K562 (cell line): ENCODE data around the gene BAG5. TPM values are rescaled to one million over a fixed set of nuclear protein-coding genes. Genes with fewer than 3 reads are reported as not detected.

Source experiments
- ELF1 ChIP-seq: fragments of 200-800 bp; sonication (Bioruptor generic); IDR thresholded peaks from 2 replicates; pipeline ENCODE4 v1.6.1; 2016; ENCODE audit warnings: missing genetic modification characterization, missing compliant biosample characterization
- ESRRA ChIP-seq: fragments of 450-650 bp; IDR thresholded peaks from 2 replicates; pipeline ENCODE4 v1.6.1; 2014; ENCODE audit warnings: low read depth, mild to moderate bottlenecking, moderate library complexity, borderline replicate concordance
- PPARD ChIP-seq: fragments of 250-450 bp; sonication (Bioruptor Pico); IDR thresholded peaks from 2 replicates; pipeline ENCODE4 v1.8.0; 2022; ENCODE audit warnings: inconsistent platforms, mild to moderate bottlenecking, moderate library complexity
- SNRNP70 ChIP-seq: fragments of 200-400 bp; formaldehyde crosslinking; optimal IDR thresholded peaks from 2 replicates; pipeline ENCODE3; 2017; ENCODE audit warnings: low read depth, low read length
- TFAM ChIP-seq: fragments of 250-450 bp; sonication (Bioruptor Pico); conservative IDR thresholded peaks from 2 replicates; pipeline ENCODE4 v1.5.0; 2021; ENCODE audit warnings: mild to moderate bottlenecking, moderate library complexity
- polyA plus RNA-seq, 8 experiments: library from polyadenylated mRNA; depleted of rRNA in 4 of 8; stranded (reverse) in 5 of 8; unstranded in 3 of 8; fragments of >200 nt; fragmentation: Nextera tagmentation in 2 of 8; fragmentation: Illumina TruSeq in 1 of 8; extraction: Ambion mirVana in 2 of 8; extraction: Trizol in 1 of 8; gene quantifications; 2 replicates each; pipeline versions ENCODE4 v1.2.1 to v1.2.3, GENCODE V29; 2011 to 2014; ENCODE audit warnings: inconsistent platforms in 1 of 8, missing spikeins in 1 of 8
- total RNA-seq, 7 experiments: library from RNA; depleted of rRNA in 6 of 7; stranded (reverse); fragments of >200 nt in 6 of 7; fragmentation: Illumina TruSeq in 2 of 7; extraction: Trizol in 2 of 7; gene quantifications; 2 replicates each; pipeline versions ENCODE4 v1.2.1 to v1.2.3, GENCODE V29; 2011 to 2021; ENCODE audit warnings: low replicate concordance in 1 of 7
- TF ChIP-seq, protein P1 (sequence below): fragments of 250-450 bp; sonication (Bioruptor Pico); IDR thresholded peaks from 2 replicates; pipeline ENCODE4 v1.5.0; 2021; ENCODE audit warnings: mild to moderate bottlenecking, moderate library complexity
- TF ChIP-seq, protein P2 (sequence below): fragments of 450-650 bp; IDR thresholded peaks from 2 replicates; pipeline ENCODE4 v1.6.1; 2016; ENCODE audit warnings: mild to moderate bottlenecking, moderate library complexity
- TF ChIP-seq, protein P3 (sequence below): fragments of 150-350 bp; IDR thresholded peaks from 2 replicates; pipeline ENCODE4 v1.6.1; 2014; ENCODE audit warnings: low read depth, mild to moderate bottlenecking, low read length, borderline replicate concordance

BAG5 gene
- total and polyA plus RNA-seq, 9 of the 15 experiments (the other 6 are each of a cell fraction or from before 2014, with no cell fraction given), result 7.9 to 21.4 (median 13.2) TPM

DNA sequence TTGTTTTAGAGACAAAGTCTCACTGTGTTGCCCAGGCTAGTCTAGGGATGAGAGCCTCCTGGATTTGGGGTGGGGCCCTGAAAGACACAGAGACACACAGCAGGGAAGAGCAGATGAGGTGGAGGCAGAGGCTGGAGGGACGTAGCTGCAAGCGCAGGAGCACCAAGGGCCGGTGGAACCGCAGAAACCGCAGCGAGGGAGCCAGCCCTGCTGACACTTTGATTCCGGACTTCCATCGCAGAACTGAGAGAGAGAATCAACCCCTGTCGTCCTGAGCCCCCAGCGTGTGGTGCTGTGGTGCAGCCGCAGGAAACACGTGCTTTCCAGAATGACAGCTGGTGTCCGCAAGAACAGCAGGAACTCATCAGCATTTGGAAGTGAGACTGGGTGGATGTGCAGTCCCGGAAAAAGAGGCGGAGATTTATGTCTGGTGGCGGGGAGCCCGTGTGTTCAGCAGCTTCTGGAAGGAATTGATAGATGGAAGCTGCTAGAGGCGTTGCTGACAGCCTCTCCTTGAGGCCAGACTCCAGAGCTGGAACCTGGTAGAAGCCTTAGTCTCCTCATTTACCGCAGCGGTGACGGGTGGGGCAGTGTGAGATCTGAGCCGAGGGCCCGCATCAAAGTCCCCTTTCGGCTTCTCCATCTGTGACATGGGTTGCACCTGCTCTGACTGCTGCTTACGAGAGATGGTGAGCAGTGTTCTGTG lies 44.7 kb upstream of the BAG5 start (continued):
- TF ChIP-seq, protein P1, sequence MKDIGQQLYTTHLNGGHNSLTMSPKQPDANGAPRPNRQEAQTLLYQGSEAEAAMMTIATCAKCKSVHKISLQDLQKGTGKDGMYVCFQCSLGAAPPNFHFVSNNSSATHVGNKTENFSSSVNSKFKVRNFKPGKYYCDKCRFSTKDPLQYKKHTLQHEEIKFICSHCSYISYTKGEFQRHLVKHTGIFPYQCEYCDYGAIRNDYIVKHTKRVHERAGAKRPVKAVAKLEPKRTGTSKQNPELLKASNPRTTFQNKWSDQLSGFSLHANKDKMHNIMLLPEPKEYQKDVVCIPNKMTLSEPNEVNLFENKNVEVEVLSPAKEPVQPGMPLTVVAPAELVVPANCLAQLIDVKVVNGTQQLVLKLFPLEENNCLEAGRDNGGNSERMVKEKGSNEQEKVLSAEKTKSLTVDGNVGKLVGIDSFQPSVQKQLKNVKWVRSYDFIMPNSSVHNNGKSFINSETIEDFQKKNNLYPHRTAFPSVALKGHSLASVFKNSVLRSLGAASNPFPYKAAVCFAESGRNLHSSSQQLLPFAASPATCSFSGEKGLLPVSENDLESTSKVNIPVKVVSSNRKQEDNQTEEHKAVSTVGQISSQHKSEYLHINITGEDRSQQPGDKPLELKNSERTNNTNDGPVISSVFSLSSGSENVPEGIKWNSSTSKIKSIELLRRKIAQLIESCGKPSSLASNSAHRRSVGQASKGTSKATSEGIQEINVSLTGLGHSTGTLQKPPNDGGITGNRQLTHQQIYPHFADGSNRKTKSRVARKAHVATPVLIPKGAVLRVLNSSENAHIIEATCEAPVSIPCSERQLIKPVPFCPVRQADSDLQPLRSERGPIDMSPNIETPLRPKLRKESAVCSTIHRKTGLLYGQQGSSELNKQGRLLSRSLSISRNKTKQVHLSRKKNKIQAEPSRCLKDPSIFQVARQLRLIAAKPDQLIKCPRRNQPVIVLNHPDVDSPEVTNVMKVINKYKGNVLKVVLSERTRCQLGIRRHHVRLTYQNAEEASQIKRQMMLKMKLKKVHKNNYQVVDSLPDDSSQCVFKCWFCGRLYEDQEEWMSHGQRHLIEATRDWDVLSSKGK, result no peak
- TF ChIP-seq PPARD (CRISPR knock-in tag), result no peak
- TF ChIP-seq, protein P2, sequence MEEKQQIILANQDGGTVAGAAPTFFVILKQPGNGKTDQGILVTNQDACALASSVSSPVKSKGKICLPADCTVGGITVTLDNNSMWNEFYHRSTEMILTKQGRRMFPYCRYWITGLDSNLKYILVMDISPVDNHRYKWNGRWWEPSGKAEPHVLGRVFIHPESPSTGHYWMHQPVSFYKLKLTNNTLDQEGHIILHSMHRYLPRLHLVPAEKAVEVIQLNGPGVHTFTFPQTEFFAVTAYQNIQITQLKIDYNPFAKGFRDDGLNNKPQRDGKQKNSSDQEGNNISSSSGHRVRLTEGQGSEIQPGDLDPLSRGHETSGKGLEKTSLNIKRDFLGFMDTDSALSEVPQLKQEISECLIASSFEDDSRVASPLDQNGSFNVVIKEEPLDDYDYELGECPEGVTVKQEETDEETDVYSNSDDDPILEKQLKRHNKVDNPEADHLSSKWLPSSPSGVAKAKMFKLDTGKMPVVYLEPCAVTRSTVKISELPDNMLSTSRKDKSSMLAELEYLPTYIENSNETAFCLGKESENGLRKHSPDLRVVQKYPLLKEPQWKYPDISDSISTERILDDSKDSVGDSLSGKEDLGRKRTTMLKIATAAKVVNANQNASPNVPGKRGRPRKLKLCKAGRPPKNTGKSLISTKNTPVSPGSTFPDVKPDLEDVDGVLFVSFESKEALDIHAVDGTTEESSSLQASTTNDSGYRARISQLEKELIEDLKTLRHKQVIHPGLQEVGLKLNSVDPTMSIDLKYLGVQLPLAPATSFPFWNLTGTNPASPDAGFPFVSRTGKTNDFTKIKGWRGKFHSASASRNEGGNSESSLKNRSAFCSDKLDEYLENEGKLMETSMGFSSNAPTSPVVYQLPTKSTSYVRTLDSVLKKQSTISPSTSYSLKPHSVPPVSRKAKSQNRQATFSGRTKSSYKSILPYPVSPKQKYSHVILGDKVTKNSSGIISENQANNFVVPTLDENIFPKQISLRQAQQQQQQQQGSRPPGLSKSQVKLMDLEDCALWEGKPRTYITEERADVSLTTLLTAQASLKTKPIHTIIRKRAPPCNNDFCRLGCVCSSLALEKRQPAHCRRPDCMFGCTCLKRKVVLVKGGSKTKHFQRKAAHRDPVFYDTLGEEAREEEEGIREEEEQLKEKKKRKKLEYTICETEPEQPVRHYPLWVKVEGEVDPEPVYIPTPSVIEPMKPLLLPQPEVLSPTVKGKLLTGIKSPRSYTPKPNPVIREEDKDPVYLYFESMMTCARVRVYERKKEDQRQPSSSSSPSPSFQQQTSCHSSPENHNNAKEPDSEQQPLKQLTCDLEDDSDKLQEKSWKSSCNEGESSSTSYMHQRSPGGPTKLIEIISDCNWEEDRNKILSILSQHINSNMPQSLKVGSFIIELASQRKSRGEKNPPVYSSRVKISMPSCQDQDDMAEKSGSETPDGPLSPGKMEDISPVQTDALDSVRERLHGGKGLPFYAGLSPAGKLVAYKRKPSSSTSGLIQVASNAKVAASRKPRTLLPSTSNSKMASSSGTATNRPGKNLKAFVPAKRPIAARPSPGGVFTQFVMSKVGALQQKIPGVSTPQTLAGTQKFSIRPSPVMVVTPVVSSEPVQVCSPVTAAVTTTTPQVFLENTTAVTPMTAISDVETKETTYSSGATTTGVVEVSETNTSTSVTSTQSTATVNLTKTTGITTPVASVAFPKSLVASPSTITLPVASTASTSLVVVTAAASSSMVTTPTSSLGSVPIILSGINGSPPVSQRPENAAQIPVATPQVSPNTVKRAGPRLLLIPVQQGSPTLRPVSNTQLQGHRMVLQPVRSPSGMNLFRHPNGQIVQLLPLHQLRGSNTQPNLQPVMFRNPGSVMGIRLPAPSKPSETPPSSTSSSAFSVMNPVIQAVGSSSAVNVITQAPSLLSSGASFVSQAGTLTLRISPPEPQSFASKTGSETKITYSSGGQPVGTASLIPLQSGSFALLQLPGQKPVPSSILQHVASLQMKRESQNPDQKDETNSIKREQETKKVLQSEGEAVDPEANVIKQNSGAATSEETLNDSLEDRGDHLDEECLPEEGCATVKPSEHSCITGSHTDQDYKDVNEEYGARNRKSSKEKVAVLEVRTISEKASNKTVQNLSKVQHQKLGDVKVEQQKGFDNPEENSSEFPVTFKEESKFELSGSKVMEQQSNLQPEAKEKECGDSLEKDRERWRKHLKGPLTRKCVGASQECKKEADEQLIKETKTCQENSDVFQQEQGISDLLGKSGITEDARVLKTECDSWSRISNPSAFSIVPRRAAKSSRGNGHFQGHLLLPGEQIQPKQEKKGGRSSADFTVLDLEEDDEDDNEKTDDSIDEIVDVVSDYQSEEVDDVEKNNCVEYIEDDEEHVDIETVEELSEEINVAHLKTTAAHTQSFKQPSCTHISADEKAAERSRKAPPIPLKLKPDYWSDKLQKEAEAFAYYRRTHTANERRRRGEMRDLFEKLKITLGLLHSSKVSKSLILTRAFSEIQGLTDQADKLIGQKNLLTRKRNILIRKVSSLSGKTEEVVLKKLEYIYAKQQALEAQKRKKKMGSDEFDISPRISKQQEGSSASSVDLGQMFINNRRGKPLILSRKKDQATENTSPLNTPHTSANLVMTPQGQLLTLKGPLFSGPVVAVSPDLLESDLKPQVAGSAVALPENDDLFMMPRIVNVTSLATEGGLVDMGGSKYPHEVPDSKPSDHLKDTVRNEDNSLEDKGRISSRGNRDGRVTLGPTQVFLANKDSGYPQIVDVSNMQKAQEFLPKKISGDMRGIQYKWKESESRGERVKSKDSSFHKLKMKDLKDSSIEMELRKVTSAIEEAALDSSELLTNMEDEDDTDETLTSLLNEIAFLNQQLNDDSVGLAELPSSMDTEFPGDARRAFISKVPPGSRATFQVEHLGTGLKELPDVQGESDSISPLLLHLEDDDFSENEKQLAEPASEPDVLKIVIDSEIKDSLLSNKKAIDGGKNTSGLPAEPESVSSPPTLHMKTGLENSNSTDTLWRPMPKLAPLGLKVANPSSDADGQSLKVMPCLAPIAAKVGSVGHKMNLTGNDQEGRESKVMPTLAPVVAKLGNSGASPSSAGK, result peak; percentile 80
- TF ChIP-seq SNRNP70, result no peak
- TF ChIP-seq ELF1, result no peak
- TF ChIP-seq ESRRA, result peak; percentile 89; the same call in 1 of the 2 replicates
- no peak for TF ChIP-seq TFAM
- TF ChIP-seq, protein P3, sequence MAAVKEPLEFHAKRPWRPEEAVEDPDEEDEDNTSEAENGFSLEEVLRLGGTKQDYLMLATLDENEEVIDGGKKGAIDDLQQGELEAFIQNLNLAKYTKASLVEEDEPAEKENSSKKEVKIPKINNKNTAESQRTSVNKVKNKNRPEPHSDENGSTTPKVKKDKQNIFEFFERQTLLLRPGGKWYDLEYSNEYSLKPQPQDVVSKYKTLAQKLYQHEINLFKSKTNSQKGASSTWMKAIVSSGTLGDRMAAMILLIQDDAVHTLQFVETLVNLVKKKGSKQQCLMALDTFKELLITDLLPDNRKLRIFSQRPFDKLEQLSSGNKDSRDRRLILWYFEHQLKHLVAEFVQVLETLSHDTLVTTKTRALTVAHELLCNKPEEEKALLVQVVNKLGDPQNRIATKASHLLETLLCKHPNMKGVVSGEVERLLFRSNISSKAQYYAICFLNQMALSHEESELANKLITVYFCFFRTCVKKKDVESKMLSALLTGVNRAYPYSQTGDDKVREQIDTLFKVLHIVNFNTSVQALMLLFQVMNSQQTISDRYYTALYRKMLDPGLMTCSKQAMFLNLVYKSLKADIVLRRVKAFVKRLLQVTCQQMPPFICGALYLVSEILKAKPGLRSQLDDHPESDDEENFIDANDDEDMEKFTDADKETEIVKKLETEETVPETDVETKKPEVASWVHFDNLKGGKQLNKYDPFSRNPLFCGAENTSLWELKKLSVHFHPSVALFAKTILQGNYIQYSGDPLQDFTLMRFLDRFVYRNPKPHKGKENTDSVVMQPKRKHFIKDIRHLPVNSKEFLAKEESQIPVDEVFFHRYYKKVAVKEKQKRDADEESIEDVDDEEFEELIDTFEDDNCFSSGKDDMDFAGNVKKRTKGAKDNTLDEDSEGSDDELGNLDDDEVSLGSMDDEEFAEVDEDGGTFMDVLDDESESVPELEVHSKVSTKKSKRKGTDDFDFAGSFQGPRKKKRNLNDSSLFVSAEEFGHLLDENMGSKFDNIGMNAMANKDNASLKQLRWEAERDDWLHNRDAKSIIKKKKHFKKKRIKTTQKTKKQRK, result no peak
